IPS-18a (cell line): ENCODE results near the gene TMEM247.
"Not testable (repeated sequence)": the region's sequence is repeated elsewhere in the genome, so short reads cannot be mapped to it uniquely, and the experiment has no call there.

Source experiments
- H3K27ac ChIP-seq: one replicate; pipeline ENCODE4 v1.5.1; 2013; ENCODE audit warnings: low read length
- H3K27me3 ChIP-seq: one replicate; pipeline ENCODE4 v1.6.1; 2013; ENCODE audit warnings: mild to moderate bottlenecking, low read length; ENCODE audit not compliant: control insufficient read depth, insufficient read depth
- H3K36me3 ChIP-seq: one replicate; pipeline ENCODE4 v1.6.1; 2013; ENCODE audit warnings: low read depth, low read length; ENCODE audit not compliant: control insufficient read depth
- H3K4me1 ChIP-seq: one replicate; pipeline ENCODE4 v1.6.1; 2013; ENCODE audit warnings: low read depth, low read length; ENCODE audit not compliant: control insufficient read depth
- H3K4me3 ChIP-seq: one replicate; pipeline ENCODE4 v1.5.1; 2013; ENCODE audit warnings: low read length
- H3K9ac ChIP-seq: one replicate; pipeline ENCODE4 v1.6.1; 2013; ENCODE audit warnings: mild to moderate bottlenecking, low read length, moderate library complexity
- H3K9me3 ChIP-seq: one replicate; pipeline ENCODE4 v1.6.1; 2013; ENCODE audit warnings: low read depth, low read length; ENCODE audit not compliant: control insufficient read depth

TMEM247 gene

DNA sequence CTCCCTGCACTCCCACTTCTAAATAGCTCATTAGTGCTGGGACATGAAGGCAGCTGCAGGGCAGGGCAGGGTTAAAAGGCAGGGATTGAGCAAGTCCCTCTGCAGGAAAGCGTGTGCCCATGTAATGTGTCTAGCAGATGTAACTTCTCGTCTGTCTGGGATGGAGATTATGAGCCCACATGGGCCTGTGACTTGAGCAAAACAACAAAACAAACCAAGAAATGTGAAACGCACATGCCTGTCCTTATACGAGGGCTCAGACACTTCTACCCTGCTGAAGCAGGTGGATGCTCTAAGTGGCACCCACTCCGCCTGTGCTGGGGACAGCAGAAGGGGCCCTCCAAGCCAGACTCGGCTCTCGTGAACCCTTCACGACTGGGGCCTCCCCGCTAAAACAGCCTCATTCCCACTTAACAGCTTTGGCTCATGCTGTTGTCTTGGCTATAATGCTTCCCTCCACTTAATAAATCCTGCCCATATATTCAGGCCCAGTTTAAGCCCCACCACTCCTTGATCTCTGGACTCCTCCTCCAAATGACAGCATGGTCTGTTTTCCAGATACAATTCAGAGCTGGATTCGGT, 40.9 kb downstream of the TMEM247 start:
- H3K36me3 ChIP-seq: no peaks in the 10 kb centered on the region
- no peaks in the 10 kb centered on the region for H3K9me3 ChIP-seq
- no peaks in the 10 kb centered on the region for H3K27me3 ChIP-seq
- no peak overlapping the region for H3K4me3 ChIP-seq
- H3K9ac ChIP-seq: no peak overlapping the region
- H3K4me1 ChIP-seq: no peaks in the 10 kb centered on the region
- no peak overlapping the region for H3K27ac ChIP-seq

DNA sequence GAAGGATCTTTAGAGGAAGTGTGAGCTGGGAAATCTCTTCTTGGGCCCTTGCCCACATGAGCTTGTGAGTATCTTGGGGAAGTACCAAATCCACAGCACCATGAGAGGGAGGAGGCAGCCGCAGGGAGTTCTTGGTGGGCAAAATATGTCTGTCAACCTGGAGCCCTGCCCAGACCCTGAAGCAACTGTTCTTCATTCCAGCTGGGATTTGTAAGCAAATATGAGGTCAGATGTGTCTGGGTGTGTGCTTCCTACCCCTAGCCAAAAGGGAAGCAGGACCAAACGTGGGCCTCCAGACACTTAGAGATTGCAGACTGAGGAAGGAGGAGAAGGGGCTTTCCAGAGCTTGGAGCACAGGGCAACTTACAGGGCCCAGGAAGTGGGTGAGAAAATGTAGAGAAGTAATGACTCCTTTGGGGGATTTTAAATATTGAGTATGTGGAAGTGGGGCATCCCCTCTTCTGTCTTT, 41.9 kb downstream of the TMEM247 start:
- Histone ChIP-seq H3K27me3 (no peaks in the 10 kb centered on the region), H3K27ac (no peak overlapping the region), H3K9ac (no peak overlapping the region), H3K4me3 (no peak overlapping the region), H3K9me3 (no peaks in the 10 kb centered on the region), H3K4me1 (no peaks in the 10 kb centered on the region), H3K36me3 (no peaks in the 10 kb centered on the region)

DNA sequence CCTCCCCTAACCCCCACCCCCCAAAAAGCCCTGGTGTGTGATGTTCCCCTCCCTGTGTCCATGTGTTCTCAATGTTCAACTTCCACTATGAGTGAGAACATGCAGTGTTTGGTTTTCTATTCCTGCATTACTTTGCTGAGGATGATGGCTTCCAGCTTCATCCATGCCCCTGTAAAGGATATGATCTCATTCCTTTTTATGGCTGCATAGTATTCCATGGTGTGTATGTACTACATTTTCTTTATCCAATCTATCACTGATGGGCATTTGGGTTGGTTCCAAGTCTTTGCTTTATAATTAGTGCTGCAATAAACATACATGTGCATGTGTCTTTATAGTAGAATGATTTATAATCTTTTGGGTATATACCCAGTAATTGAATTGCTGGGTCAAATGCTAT, 43.0 kb downstream of the TMEM247 start:
- not testable (repeated sequence) for H3K4me3 ChIP-seq, H3K9me3 ChIP-seq, H3K4me1 ChIP-seq, H3K36me3 ChIP-seq, H3K27ac ChIP-seq, H3K9ac ChIP-seq, H3K27me3 ChIP-seq

DNA sequence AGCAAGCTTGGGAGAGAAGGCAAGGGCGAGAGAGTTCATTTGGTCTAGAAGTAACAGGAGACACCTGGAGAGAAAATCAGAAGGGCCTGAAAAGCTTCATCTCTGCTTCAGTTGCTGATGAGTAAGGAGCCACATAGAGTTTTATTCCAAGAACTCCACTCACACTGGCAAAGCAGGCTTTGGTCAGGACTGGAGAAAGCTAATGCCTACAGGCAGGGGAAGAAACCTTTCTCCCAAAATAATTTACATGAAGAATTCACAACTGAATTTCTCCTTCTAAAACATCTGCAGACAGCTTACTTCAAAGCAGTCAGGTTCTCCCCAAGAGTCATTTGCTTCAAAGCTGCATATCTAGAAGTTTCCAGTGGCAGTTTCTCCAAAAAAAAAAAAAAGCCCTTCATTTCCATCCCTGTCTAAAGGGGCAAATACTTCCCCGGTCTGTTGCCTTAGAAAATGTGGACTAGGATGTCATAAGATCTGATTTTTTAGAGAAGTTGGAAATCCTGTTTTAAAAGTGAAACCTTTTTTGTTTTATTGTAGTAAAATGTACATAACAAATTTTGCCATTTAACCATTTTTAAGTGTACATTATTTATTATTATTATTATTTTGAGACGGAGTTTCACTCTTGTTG, 46.3 kb downstream of the TMEM247 start:
- Histone ChIP-seq H3K9ac (no peak overlapping the region), H3K27ac (no peak overlapping the region), H3K36me3 (no peaks in the 10 kb centered on the region), H3K27me3 (no peaks in the 10 kb centered on the region), H3K9me3 (no peaks in the 10 kb centered on the region), H3K4me1 (no peaks in the 10 kb centered on the region), H3K4me3 (no peak overlapping the region)

DNA sequence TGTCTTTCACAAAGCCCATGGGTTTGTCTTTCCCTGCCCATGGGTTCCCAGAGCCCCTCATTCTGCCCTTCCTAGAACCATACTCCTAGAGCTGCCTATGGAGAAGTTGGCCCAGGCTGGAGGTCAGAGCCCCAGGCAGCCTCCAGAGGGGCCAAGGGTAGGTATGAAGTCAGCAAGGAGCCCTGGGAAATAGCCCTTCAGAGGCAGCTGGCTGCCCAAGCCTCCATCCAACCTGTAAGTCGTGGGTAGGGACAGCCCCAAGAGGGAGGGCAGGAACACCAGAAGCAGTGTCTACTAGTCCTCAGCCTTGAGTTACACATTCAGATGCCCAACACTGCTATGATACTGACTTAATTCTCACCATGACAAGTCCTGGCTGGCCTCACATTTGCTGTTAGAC, 49.5 kb downstream of the TMEM247 start:
- no peak overlapping the region for H3K4me3 ChIP-seq
- no peaks in the 10 kb centered on the region for H3K36me3 ChIP-seq
- H3K9ac ChIP-seq: no peak overlapping the region
- no peaks in the 10 kb centered on the region for H3K27me3 ChIP-seq
- no peaks in the 10 kb centered on the region for H3K4me1 ChIP-seq
- H3K9me3 ChIP-seq: no peaks in the 10 kb centered on the region
- no peak overlapping the region for H3K27ac ChIP-seq

DNA sequence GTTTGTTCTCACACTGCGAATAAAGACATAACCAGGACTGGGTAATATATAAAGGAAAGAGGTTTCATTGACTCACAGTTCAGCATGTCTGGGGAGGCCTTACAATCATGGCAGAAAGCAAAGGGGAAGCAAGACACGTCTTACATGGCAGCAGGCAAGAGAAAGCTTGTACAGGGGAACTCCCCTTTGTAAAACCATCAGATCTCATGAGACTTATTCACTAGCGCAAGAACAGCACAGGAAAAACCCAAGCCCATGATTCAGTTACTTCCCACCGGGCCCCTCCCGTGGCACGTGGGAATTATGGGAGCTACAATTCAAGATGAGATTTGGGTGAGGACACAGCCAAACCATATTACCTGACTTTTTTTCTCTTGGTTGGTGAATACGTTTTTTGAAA, 51.3 kb downstream of the TMEM247 start:
- Histone ChIP-seq H3K4me1 (no peaks in the 10 kb centered on the region), H3K4me3 (no peak overlapping the region), H3K9ac (no peak overlapping the region), H3K36me3 (no peaks in the 10 kb centered on the region), H3K9me3 (no peaks in the 10 kb centered on the region), H3K27me3 (no peaks in the 10 kb centered on the region), H3K27ac (no peak overlapping the region)

DNA sequence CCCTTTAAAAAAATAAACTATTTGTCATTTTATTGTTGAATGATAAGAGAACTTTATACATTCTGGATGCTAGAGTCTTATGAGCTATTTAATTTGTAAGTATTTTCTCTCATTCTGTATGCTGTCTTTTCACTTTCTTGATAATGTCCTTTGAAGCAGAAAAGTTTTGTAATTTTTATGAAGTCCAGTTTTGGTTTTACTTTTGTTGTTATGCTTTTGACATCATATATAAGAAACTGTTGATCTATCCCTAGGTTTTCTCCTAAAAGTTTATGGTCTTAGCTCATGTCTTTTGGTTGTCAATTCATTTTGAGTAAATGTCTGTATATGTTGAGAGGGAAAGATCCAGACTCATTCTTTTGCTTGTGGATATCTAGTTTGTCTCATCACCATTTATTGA, 52.5 kb downstream of the TMEM247 start:
- Histone ChIP-seq H3K27me3 (no peaks in the 10 kb centered on the region), H3K27ac (no peak overlapping the region), H3K4me3 (no peak overlapping the region), H3K36me3 (no peaks in the 10 kb centered on the region), H3K4me1 (no peaks in the 10 kb centered on the region), H3K9me3 (no peaks in the 10 kb centered on the region), H3K9ac (no peak overlapping the region)
